Right forelimb (tissue), 1 donor: ENCODE data around the gene IGF1R.

Experiments
- DNase-seq: peaks from one replicate; pipeline ENCODE4 v3.0.0-alpha.2; 2018

IGF1R gene

GRCh38 chr15:98753726-98754656 is 105.7 kb downstream of the IGF1R start:
- DNase-seq = no peak

GRCh38 chr15:98754657-98755022 is 106.3 kb downstream of the IGF1R start:
- no peak for DNase-seq

DNA sequence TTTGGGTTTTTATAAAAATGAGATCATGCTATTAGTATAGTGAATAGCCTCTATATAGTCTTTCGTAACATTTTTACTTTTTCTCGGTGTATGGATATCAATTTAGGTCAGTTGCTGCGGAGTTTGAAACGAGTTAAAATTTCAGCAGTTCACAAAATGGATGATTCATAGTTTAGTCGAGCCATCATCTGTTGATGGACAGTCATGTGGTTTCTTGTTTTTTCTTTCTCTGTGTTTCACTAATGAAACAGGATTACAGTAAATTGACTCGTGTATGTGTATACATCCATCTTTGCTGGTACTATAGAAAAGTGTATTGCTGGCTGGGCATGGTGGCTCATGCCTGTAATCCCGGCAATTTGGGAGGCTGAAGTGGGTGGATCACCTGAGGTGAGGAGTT is 106.8 kb downstream of the IGF1R start:
- no peak for DNase-seq

GRCh38 chr15:98755781-98756180 is 107.4 kb downstream of the IGF1R start:
- no peak for DNase-seq

GRCh38 chr15:98758224-98758623 is 109.9 kb downstream of the IGF1R start:
- DNase-seq = no peak

DNA sequence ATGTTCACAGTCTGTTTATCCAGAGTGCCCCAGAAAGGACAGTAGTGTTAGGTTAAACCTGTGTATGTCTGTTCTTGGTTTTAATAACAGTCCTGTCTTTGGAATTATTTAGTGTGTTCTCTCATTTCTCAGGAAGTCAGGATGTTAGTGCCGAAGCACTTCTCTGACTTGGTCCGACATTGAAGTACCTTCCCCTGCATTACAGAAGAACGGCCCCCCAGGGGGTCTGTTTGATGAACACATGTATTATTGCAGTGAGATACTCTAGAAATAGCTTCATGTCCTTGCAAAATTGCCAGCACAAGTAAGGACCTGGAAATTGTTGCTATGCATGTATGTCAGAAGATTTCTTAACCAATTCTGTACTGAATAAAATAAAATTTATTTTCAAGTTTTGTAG is 110.9 kb downstream of the IGF1R start:
- no peak for DNase-seq

GRCh38 chr15:98760112-98760826 is 111.9 kb downstream of the IGF1R start:
- DNase-seq = no peak

GRCh38 chr15:98760975-98761374 is 112.6 kb downstream of the IGF1R start:
- DNase-seq = no peak

GRCh38 chr15:98763179-98763578 is 114.8 kb downstream of the IGF1R start:
- DNase-seq = no peak

- DNase-seq = no peak
Observed at GRCh38 chr15:98764291-98764690, 116.0 kb downstream of the IGF1R start.

- DNase-seq = no peak
Observed at GRCh38 chr15:98765610-98766009, 117.3 kb downstream of the IGF1R start.

DNA sequence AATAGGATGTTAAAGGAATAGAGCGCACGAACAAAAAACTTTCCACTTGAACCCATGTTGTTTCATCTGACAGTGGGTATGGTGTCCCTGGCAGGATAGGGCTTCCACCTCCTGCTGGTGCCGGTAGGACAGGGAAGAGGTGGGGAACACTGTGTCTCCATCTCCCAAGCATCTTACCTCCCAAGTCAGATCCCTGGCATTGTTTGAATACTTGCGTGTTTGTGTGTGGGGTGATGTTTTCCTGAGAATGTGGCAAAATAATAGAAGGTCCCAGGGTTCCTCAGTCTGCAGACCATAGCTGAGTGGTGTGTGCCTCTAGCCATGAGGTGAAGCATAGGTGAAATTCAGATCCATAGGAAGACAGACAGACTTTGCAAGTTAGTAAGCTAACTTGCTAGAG is 119.4 kb downstream of the IGF1R start:
- no peak for DNase-seq

DNA sequence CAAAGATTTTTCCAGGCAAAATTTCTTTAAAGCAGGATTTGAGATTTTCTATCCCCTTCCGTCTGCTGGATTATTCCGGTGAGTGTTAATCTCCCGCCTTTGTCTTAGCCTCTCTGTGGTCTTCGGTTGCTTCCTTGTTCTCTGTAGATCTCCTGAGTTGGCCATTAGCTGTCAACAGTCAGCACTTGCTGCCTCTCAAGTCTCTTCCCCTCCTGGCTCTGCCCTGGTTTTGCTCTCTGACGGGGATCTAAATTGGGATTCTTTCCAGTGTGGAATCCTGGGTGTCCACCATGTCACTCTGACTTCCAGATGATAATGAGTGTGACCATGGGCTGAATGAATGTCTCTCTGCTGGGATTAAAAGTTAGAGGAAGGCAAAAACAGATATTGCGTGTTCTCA is 121.5 kb downstream of the IGF1R start:
- DNase-seq = no peak

DNA sequence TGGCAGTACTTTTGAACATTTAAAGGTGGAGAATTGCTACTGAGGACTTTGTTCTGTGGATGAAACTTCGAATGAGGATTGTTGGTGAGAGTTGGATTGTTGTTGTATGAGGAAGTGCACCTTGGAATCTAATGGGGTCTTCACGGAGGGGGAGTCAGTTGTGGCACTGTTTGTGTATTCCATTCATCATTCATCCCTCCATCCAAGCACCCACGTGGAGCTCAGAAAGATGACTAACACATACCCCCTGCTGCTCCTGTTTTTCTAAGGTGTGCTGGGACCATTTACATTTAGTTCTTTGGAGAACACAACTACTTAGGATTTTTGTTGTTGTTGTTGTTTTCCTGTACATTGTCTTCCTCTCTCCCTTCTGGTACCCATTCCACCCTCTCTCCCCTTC is 122.6 kb downstream of the IGF1R start:
- no peak for DNase-seq

DNA sequence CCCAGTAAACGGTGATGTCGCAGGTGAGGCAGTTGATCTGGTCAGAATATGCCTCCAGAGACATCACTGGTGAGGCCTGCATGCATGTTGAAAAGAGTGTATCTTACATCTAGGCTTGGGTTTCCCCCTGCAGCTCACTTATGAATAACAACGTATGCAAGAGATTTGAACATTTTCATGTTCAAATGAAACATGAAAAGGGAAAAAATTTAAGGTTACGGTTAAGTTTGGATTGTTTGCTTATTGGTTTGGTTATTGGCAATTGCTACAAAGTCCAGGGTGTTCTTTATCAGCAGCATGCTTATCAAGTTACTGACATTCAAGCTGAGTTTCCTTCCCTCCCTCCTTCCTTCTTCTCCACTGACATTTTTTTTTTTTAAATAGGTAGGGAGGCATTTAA is 123.2 kb downstream of the IGF1R start:
- no peak for DNase-seq

- DNase-seq = no peak
Observed at GRCh38 chr15:98772895-98773294, 124.6 kb downstream of the IGF1R start.

DNA sequence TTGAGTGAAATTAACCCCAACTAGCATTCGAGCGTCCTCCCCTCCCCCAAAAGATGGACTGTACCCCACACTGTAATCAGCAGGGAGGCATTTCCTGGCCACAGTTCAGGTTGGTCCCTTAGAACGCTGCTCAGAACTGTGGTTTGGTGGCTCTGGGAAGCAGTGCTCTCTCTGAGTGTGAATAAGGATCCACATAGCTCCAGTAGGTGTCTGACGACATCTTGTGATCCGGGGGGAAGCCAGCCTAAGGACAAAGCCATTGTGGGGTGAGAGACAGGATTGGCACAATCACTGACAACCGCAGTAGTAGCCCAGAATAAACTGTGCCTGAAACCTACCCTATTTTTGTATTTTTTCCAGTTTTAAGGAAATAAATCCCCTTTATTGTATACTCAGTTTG is 125.3 kb downstream of the IGF1R start:
- DNase-seq = no peak

- no peak for DNase-seq
Observed at GRCh38 chr15:98774756-98775497, 126.6 kb downstream of the IGF1R start.

DNA sequence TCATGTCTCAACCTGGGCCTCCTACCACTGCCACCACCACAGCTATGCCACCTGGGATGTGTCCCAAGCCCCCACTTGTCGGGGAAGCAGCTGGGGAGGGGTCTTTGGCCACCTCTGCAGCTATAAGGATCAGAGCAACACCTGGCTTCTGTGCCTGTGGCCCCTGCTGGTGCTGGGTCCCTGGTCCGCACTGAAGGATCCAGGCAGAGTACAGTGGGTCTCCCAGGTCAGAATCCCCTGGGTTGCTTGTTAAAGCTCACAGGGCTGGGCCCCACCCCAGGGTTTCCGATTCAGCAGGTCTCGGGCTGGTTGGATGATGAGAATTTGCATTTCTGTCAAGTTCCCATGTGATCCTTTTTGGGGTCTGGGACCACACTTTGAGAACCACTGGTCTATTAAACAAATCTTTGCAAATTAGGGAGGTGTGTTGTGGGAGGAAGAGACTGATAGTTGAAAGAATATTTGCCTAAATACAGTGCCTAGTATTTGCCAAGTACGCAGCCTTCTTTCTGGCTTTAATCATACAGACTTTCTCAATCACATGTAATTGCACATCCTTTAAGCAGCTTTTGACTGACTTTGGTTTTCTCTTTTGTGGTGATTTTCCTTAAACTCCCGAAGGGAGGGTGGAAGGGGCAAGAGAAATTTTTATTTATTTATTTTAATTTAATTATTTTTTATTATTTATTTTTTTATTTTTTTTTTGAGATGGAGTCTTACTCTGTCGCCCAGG is 127.3 kb downstream of the IGF1R start:
- no peak for DNase-seq

- no peak for DNase-seq
Observed at GRCh38 chr15:98776607-98777281, 128.4 kb downstream of the IGF1R start.

DNA sequence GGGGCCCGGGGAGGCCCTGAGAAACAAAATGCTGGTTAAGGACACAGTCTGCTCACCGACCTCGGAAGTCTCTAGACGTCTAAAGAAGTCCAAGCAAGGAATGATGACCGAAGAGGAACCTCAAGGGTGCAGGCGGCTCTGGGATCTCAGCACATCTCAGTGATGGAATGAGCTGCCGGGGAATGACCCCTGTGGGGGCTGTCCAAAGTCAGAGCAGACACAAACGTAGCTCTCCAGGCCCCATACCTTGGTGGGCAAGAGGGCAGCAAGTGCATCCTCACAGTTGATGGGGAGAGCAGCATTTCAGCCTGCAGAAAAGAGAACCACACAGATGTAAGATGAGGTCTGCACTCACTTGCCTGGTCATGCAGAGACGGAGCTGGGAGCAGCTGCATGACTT is 129.1 kb downstream of the IGF1R start:
- DNase-seq = no peak

DNA sequence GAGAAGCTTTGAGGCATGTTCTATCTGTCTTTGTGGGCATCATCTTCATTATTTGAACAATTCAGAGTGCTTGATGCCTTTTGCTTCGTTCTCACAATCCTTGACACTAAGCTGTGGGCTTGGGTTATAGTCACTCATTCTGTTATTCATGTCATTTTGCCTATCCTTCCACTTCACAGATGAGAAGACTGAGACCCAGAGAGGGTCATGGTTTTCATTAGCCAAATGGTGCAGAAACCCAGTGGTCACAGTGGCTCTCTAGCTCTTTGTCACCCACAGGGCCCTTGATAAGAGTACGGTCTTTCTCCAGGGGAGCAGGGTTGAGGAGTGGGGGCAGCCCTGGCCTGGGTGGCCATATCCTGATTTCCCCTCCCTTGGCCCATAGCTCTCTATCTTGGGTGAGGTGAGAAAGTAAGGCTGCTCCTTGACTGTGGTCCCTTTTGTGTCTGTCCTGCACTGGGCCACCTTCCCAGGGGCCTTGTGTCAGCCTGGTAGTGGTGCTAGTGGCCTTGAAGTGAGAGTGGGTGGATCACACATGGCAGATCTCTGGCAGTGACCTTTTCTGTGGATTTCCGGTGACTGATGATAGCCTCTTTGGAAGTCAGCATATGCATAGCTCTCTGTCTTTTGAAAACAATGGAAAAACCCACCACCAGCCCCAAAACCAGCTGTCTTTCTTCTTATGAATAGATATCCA is 130.1 kb downstream of the IGF1R start:
- no peak for DNase-seq
